AG09319 (cell line): ENCODE data around the gene NBPF15.
"Not testable (repeated sequence)": the region's sequence is repeated elsewhere in the genome, so short reads cannot be mapped to it uniquely, and the experiment has no call there.

Experiments used
- DNase-seq: peaks from one replicate; pipeline ENCODE4 v3.0.0-alpha.2; 2010; ENCODE audit warnings: low read depth; ENCODE audit errors: extremely low read depth

The NBPF15 gene

GRCh38 chr1:144371651-144372050 lies 89.8 kb downstream of the NBPF15 start:
- not testable (repeated sequence) for DNase-seq
